ENCODE results near the gene HOOK2. TPM values are rescaled to one million over a fixed set of nuclear protein-coding genes. Genes with fewer than 3 reads are reported as not detected.
A peak's percentile ranks its signal among the peaks of the same experiment; 100 is the strongest.

HOOK2 gene
- total and polyA plus RNA-seq, 2 of the 13 experiments (the other 11 are each of a cell fraction or from before 2014, with no cell fraction given), result 9.2 to 12.9 TPM

- TF ChIP-seq IRF9 (CRISPR knock-in tag; IDR thresholded peaks at IDR 0.05; ENCODE audit: borderline replicate concordance) (peak; percentile 75; the same call in 1 of the 2 replicates), PCBP1 (IDR thresholded peaks at IDR 0.05; ENCODE audit: borderline replicate concordance, low read depth, low read length) (0 out of 2 replicates have a peak, but pooled peaks have one; percentile 56), ZEB1 (IDR thresholded peaks at IDR 0.05; ENCODE audit: insufficient replicate concordance, low read depth) (no peak), HNRNPH1 (optimal IDR thresholded peaks at IDR 0.05; ENCODE audit: low read depth, low read length) (no peak), SMAD1 (CRISPR knock-in tag; IDR thresholded peaks at IDR 0.05; ENCODE audit: borderline replicate concordance, low read depth) (no peak; the same call in 1 of the 2 replicates), ZNF891 (CRISPR knock-in tag; IDR thresholded peaks at IDR 0.05) (peak; percentile 54; the same call in 1 of the 2 replicates), RERE (CRISPR knock-in tag; IDR thresholded peaks at IDR 0.05; ENCODE audit: low read depth) (peak; percentile 54), FOXO1 (CRISPR knock-in tag; IDR thresholded peaks at IDR 0.05) (peak; percentile 25; the same call in 1 of the 2 replicates), THAP9 (CRISPR knock-in tag; IDR thresholded peaks at IDR 0.05; ENCODE audit: borderline replicate concordance) (peak; percentile 56; the same call in 1 of the 2 replicates), THAP7 (CRISPR knock-in tag; IDR thresholded peaks at IDR 0.05) (peak; percentile 91), ZNF274 (CRISPR knock-in tag; IDR thresholded peaks at IDR 0.05) (peak; percentile 93; the same call in 1 of the 2 replicates), FOXK1 (CRISPR knock-in tag; IDR thresholded peaks at IDR 0.05; ENCODE audit: borderline replicate concordance, low read depth) (no peak), ZNF670 (CRISPR knock-in tag; IDR thresholded peaks at IDR 0.05; ENCODE audit: borderline replicate concordance) (peak; percentile 95), HBP1 (CRISPR knock-in tag; IDR thresholded peaks at IDR 0.05; ENCODE audit: low read depth) (no peak)
Measured at GRCh38 chr19:12801466-12802266, 26.3 kb upstream of the HOOK2 start, which contains the start of the genes PRDX2 and THSD8 (continued).

All from HepG2 (cell line).